Body of pancreas (tissue), 4 donors: ENCODE data around the gene CFAP45. TPM values are rescaled to one million over a fixed set of nuclear protein-coding genes. Genes with fewer than 3 reads are reported as not detected.

Experiments used
- ATAC-seq: fragments of 150-250 bp; one replicate; pipeline ENCODE4 v1.9.1; 2016
- DNase-seq, 4 donors: peaks; one replicate each; pipeline ENCODE4 v3.0.0-alpha.2; 2019
- H3K27ac ChIP-seq, 4 donors: fragments of 200-600 bp; sonication (generic); 1 replicate in 3 of 4; 2 replicates in 1 of 4; pipeline versions ENCODE4 v1.5.1 to v1.6.1; 2016 to 2019; ENCODE audit warnings: mild to moderate bottlenecking in 1 of 4, mixed read lengths in 1 of 4, moderate library complexity in 1 of 4
- H3K27me3 ChIP-seq, 2 donors: fragments of 200-600 bp; sonication (generic); one replicate each; pipeline ENCODE4 v1.6.0; 2016; ENCODE audit warnings: mild to moderate bottlenecking in 1 of 2
- H3K36me3 ChIP-seq, 2 donors: fragments of 200-600 bp; sonication (generic); replicated peaks in 1 of 2; 2 replicates each; pipeline ENCODE4 v1.5.1; 2016; ENCODE audit warnings: low read depth in 2 of 2; ENCODE audit not compliant: insufficient read depth in 1 of 2
- H3K4me1 ChIP-seq: fragments of 200-600 bp; sonication (generic); one replicate; pipeline ENCODE4 v1.6.0; 2016
- H3K4me3 ChIP-seq, 2 donors: fragments of 200-600 bp; sonication (generic); 1 replicate in 1 of 2; 2 replicates in 1 of 2; pipeline ENCODE4 v1.5.1; 2016 to 2019
- H3K9me3 ChIP-seq, 3 donors: fragments of 200-600 bp; sonication (generic); 1 replicate in 2 of 3; 2 replicates in 1 of 3; pipeline ENCODE4 v1.5.1; 2016
- POLR2A ChIP-seq, 3 donors: fragments of 450-650 bp; IDR thresholded peaks; one replicate each; pipeline ENCODE4 v1.6.1; 2016; ENCODE audit warnings: antibody characterized with exemption in 3 of 3, mild to moderate bottlenecking in 2 of 3
- WGBS, 2 donors: methylation state at CpG; one replicate each; pipeline ENCODE4 v1.1.5; 2017; 5-methylcytosine and 5-hydroxymethylcytosine counted together
- intact Hi-C: fragments of 100-400 bp; cut with DNase I; formaldehyde crosslinking; loops from one replicate; pipeline ENCODE4 v1.15.1; 2023
- total RNA-seq, 2 donors: library from RNA; depleted of rRNA; stranded (reverse); fragments of >200 nt; gene quantifications; one replicate each; pipeline ENCODE4 v1.1.0, GENCODE V29; 2016
- TF ChIP-seq, protein P1 (sequence below), 7 experiments: fragments of 450-650 bp in 4 of 7; fragments of 200-600 bp in 3 of 7; sonication (generic) in 3 of 7; IDR thresholded peaks; one replicate each; pipeline ENCODE4 v1.5.1; 2016 to 2019; ENCODE audit warnings: antibody characterized with exemption in 7 of 7

The CFAP45 gene
- total RNA-seq, 2 donors from 2014 or later: not detected

DNA sequence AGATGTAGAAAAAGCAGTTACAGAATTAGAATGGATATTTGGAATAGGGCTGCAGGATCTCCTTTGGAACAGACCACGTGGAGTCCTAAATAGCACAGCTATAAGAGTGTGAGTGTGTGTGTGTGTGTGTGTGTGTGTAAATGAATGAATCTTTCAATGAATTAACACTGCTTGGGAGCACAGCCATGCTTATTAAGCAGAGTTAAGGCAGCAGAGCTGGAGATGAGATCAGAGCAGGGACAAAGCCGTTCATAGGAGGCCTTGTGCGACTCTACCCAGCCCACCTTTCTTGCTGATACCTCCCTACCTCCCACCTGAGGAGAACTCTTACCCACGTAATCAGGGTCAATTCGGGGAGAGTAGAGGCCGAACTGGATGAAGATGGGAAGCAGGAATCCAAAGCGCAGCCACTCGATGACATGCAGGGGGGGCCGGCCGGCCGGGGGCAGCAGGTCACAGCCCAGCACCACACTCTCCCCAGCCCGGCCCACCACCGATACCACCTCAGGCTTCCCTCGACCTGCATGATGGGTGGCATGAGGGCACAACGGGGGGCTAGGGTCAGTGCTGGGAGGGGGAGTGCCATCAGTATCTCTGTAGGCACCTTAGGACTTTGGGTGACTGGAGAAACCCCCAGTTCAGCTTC is 42.8 kb upstream of the CFAP45 start:
- DNase-seq: peak in 1 of 4 donors; percentile 5

DNA sequence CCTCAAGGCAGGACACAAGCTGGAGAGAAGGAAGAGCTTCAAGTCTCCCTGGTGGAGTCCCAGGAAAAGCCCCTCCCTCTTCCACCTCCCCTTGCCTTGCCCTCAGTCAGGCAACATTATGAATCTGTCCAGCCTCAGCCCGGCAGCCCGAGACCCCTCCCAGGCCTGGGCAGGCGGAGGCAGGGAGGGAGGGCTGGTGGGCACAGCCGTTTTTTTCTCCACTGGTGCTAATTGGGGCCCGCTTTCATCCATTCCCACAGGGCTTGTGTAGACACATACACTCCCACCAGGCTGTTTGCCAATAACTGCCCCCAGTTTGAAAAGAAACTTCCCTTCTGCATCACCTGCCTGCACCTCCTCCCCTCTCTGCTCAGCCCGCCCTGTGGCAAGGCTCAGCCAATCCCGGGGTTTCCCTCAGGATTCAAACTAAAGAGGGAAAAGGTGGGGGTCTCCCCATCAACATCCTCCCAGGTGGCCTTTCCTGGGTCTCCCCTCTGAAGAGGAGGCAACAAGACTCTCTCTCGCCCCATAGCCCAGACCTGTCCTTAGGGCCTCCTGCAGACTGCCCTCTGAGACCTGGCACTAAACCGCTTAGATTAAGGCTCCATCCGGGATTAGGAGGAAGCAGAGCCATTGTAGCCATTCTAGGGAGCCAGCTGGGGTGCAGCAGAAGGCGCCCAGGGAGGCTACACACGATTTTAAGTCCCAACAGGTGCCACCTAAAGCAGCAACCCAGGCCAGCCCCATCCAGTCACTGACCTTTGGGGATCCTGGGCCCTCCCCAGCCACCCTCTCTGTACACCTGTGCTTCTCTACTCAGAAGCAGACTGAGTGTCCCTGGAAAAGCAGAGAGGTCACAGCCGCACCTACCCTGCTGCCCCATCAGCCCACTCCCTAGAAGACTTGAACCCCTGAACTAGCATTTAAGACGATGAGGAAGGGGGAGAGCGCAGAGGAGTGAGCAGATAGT is 41.9 kb upstream of the CFAP45 start:
- H3K4me3 ChIP-seq: no peak overlapping the region
- no peak for TF ChIP-seq POLR2A (IDR thresholded peaks at IDR 0.05)
- TF ChIP-seq, protein P1, sequence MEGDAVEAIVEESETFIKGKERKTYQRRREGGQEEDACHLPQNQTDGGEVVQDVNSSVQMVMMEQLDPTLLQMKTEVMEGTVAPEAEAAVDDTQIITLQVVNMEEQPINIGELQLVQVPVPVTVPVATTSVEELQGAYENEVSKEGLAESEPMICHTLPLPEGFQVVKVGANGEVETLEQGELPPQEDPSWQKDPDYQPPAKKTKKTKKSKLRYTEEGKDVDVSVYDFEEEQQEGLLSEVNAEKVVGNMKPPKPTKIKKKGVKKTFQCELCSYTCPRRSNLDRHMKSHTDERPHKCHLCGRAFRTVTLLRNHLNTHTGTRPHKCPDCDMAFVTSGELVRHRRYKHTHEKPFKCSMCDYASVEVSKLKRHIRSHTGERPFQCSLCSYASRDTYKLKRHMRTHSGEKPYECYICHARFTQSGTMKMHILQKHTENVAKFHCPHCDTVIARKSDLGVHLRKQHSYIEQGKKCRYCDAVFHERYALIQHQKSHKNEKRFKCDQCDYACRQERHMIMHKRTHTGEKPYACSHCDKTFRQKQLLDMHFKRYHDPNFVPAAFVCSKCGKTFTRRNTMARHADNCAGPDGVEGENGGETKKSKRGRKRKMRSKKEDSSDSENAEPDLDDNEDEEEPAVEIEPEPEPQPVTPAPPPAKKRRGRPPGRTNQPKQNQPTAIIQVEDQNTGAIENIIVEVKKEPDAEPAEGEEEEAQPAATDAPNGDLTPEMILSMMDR (IDR thresholded peaks at IDR 0.05): no peak
- H3K9me3 ChIP-seq: no peaks in the 10 kb centered on the region
- ATAC-seq (no peak), DNase-seq (peak in 1 of 4 donors; percentile 2)
- no peaks in the 10 kb centered on the region for H3K36me3 ChIP-seq
- intact Hi-C loops: loop anchor here (5.0 kb wide), 1 partner anchor 145 kb away; no protein-coding TSS in a partner anchor
- H3K27ac ChIP-seq: no peak overlapping the region
- 69 to 76% methylated on average over 11 to 15 of the region's 15 CpGs for WGBS, 2 donors
- peaks cover 21% of the 10 kb centered on the region for H3K4me1 ChIP-seq
- H3K27me3 ChIP-seq: no peaks in the 10 kb centered on the region

More for the DNA sequence above, 42.8 kb upstream of the CFAP45 start:
- H3K4me3 ChIP-seq: no peak overlapping the region
- H3K9me3 ChIP-seq: no peaks in the 10 kb centered on the region
- no peaks in the 10 kb centered on the region for H3K36me3 ChIP-seq
- H3K27me3 ChIP-seq: no peaks in the 10 kb centered on the region
- 76 to 78% methylated on average over 9 to 15 of the region's 15 CpGs for WGBS, 2 donors
- H3K4me1 ChIP-seq: peaks cover 21% of the 10 kb centered on the region
- no peak for ATAC-seq
- H3K27ac ChIP-seq: no peak overlapping the region
- intact Hi-C loops: loop anchor here (5.0 kb wide), 1 partner anchor 145 kb away; no protein-coding TSS in a partner anchor
- TF ChIP-seq, protein P1 (IDR thresholded peaks at IDR 0.05): no peak
- TF ChIP-seq POLR2A (IDR thresholded peaks at IDR 0.05): no peak

DNA sequence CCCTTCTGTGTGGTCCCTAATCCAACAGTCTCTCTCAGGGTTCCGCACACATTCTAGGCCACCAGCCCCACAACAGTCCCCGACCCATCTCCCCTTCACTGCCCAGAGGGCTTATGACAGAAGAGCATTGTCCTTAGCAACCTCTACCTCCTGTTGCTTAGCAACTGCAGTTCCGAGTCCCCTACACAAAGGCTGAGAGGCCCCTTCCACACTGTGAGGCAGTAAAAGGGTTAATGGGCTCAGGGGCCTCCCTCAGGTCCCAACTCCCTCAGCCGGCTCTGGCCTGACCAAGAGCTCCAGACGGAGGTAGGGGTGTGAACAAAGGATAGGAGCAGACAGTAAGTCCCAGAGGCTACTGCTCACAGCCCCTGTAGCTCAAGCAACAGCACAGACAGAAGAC is 41.2 kb upstream of the CFAP45 start:
- no peaks in the 10 kb centered on the region for H3K27me3 ChIP-seq
- intact Hi-C loops: loop anchor here (5.0 kb wide), 1 partner anchor 146 kb away; no protein-coding TSS in a partner anchor
- DNase-seq: no peak

DNA sequence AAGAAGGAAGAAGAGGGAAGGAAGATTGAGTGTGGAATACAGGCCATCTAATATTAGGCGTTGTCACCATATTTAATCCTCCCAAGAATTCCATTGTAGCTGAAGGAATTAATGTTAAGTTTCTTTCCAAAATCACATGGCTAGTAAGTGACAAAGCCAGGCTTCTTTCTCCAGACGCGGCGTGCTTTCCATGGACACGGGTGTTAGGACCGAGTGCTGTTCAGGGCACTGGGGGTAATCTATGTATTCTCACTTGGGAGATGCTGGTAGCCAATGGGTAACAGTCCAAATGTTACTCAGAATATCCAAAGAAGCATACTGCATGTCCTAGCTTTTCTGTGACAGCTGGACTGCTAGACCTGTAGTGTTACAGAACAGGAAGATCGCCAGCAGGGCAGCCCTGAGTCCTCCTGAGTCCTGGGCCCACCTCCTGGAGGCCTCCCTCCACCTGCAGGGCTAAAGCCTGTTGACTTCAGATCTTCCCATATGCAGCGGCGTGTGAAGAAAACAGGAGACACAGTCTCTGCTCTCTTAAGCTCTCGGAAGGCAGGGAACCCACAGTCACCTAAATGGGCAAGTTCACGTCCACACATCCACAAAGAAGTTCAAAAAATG is 40.1 kb upstream of the CFAP45 start:
- Histone ChIP-seq H3K27me3 (no peaks in the 10 kb centered on the region), H3K9me3 (no peaks in the 10 kb centered on the region), H3K4me1 (peaks cover 12% of the 10 kb centered on the region), H3K27ac (no peak overlapping the region), H3K36me3 (no peaks in the 10 kb centered on the region), H3K4me3 (no peak overlapping the region)
- WGBS, 2 donors: 90 to 92% methylated on average over 11 of the region's 11 CpGs
- intact Hi-C loops: loop anchor here (5.0 kb wide), 1 partner anchor 147 kb away; no protein-coding TSS in a partner anchor
- DNase-seq (no peak), ATAC-seq (no peak)
- TF ChIP-seq, protein P1 (IDR thresholded peaks at IDR 0.05): no peak
- TF ChIP-seq POLR2A (IDR thresholded peaks at IDR 0.05): no peak

More for the DNA sequence above, 41.2 kb upstream of the CFAP45 start:
- TF ChIP-seq POLR2A (IDR thresholded peaks at IDR 0.05): no peak
- TF ChIP-seq, protein P1 (IDR thresholded peaks at IDR 0.05): no peak
- peaks cover 20% of the 10 kb centered on the region for H3K4me1 ChIP-seq
- WGBS, 2 donors: 74 to 86% methylated on average over 5 of the region's 5 CpGs
- ATAC-seq: no peak
- no peaks in the 10 kb centered on the region for H3K9me3 ChIP-seq
- H3K4me3 ChIP-seq: no peak overlapping the region
- H3K27ac ChIP-seq: no peak overlapping the region
- H3K36me3 ChIP-seq: no peaks in the 10 kb centered on the region
